Hepatocyte (in vitro differentiated cells): ENCODE results near the gene ZFP62. TPM values are rescaled to one million over a fixed set of nuclear protein-coding genes. Genes with fewer than 3 reads are reported as not detected.

Experiments used
- DNase-seq: peaks from one replicate; pipeline ENCODE4 v3.0.0-alpha.2; 2016; ENCODE audit warnings: low spot score
- H2AFZ ChIP-seq: fragments of 200-600 bp; sonication (generic); 2 replicates; pipeline ENCODE4 v1.6.0; 2016; ENCODE audit warnings: antibody characterized with exemption, mild to moderate bottlenecking
- H3K27ac ChIP-seq: fragments of 200-600 bp; sonication (generic); 2 replicates; pipeline ENCODE4 v1.5.1; 2016; ENCODE audit warnings: mild to moderate bottlenecking
- H3K27me3 ChIP-seq: fragments of 200-600 bp; sonication (generic); 2 replicates; pipeline ENCODE4 v1.6.1; 2016
- H3K36me3 ChIP-seq: fragments of 200-600 bp; sonication (generic); replicated peaks from 2 replicates; pipeline ENCODE4 v1.5.1; 2016; ENCODE audit warnings: low read depth; ENCODE audit not compliant: insufficient read depth
- H3K4me1 ChIP-seq: fragments of 200-600 bp; sonication (generic); 2 replicates; pipeline ENCODE4 v1.5.1; 2016; ENCODE audit warnings: mild to moderate bottlenecking, moderate library complexity; ENCODE audit not compliant: insufficient read depth
- H3K4me2 ChIP-seq: fragments of 200-600 bp; sonication (generic); 2 replicates; pipeline ENCODE4 v1.6.0; 2016
- H3K4me3 ChIP-seq: fragments of 200-600 bp; sonication (generic); 2 replicates; pipeline ENCODE4 v1.5.1; 2016; ENCODE audit warnings: mild to moderate bottlenecking
- H3K79me2 ChIP-seq: fragments of 200-600 bp; sonication (generic); 2 replicates; pipeline ENCODE4 v1.6.0; 2017; ENCODE audit warnings: mild to moderate bottlenecking
- H3K9me2 ChIP-seq: fragments of 200-600 bp; sonication (generic); replicated peaks from 2 replicates; pipeline ENCODE4 v1.6.0; 2017; ENCODE audit warnings: mild to moderate bottlenecking; ENCODE audit not compliant: insufficient read depth
- H3K9me3 ChIP-seq: fragments of 200-600 bp; sonication (generic); 2 replicates; pipeline ENCODE4 v1.5.1; 2016; ENCODE audit warnings: low read depth, mild to moderate bottlenecking
- H4K20me1 ChIP-seq: fragments of 200-600 bp; sonication (generic); 2 replicates; pipeline ENCODE4 v1.6.0; 2016; ENCODE audit warnings: mild to moderate bottlenecking; ENCODE audit not compliant: insufficient read depth, poor library complexity, severe bottlenecking
- CTCF ChIP-seq: fragments of 200-600 bp; sonication (generic); IDR thresholded peaks from 2 replicates; pipeline ENCODE4 v1.5.1; 2016; ENCODE audit warnings: antibody characterized with exemption, mild to moderate bottlenecking; ENCODE audit not compliant: poor library complexity
- EZH2 ChIP-seq: fragments of 200-600 bp; sonication (generic); IDR thresholded peaks from 2 replicates; pipeline ENCODE4 v1.6.1; 2016; ENCODE audit warnings: antibody characterized with exemption, mild to moderate bottlenecking, borderline replicate concordance
- EZH2phosphoT487 ChIP-seq: fragments of 200-600 bp; sonication (generic); IDR thresholded peaks from one replicate; pipeline ENCODE4 v1.6.1; 2018; ENCODE audit warnings: antibody characterized with exemption, mild to moderate bottlenecking, low read depth, moderate library complexity; ENCODE audit not compliant: unreplicated experiment, severe bottlenecking
- WGBS: methylation state at CpG from one replicate; pipeline ENCODE4 v1.1.6; 2016; ENCODE audit warnings: low lambda C conversion rate; ENCODE audit errors: missing lambda C conversion rate; 5-methylcytosine and 5-hydroxymethylcytosine counted together
- polyA plus RNA-seq: library from polyadenylated mRNA; unstranded; fragments of >200 nt; fragmentation: Nextera tagmentation; extraction: Ambion mirVana; gene quantifications from 2 replicates; pipeline ENCODE4 v1.2.1, GENCODE V29; 2016
- total RNA-seq: library from RNA; depleted of rRNA; stranded (reverse); fragments of >200 nt; gene quantifications from 2 replicates; pipeline ENCODE4 v1.2.3, GENCODE V29; 2014

ZFP62 gene
- total and polyA plus RNA-seq, 2 experiments from 2014 or later, result 13.5 to 31.7 TPM

GRCh38 chr5:180813420-180813819 lies 47.7 kb downstream of the ZFP62 start:
- H3K79me2 ChIP-seq, result peaks cover 21% of the 10 kb centered on the region
- H3K36me3 ChIP-seq, result no peaks in the 10 kb centered on the region
- 71% methylated on average over 5 of the region's 5 CpGs for WGBS
- TF ChIP-seq EZH2 (no peak), EZH2phosphoT487 (no peak), CTCF (no peak)
- H3K4me2 ChIP-seq, result no peak overlapping the region
- H3K4me1 ChIP-seq, result peaks cover 36% of the 10 kb centered on the region
- DNase-seq, result no peak
- H3K27me3 ChIP-seq, result no peaks in the 10 kb centered on the region
- H3K9me3 ChIP-seq, result no peaks in the 10 kb centered on the region
- H3K4me3 ChIP-seq, result no peak overlapping the region
- no peak overlapping the region for H2AFZ ChIP-seq
- no peaks in the 10 kb centered on the region for H4K20me1 ChIP-seq
- H3K9me2 ChIP-seq, result no peaks in the 10 kb centered on the region
- H3K27ac ChIP-seq, result no peak overlapping the region

- H3K27me3 ChIP-seq, result no peaks in the 10 kb centered on the region
- DNase-seq, result no peak
- no peaks in the 10 kb centered on the region for H3K36me3 ChIP-seq
- 78% methylated on average over 10 of the region's 10 CpGs for WGBS
- peak overlapping the region; percentile 99 for H3K4me2 ChIP-seq
- peaks cover 38% of the 10 kb centered on the region for H3K79me2 ChIP-seq
- H3K4me3 ChIP-seq, result no peak overlapping the region
- no peaks in the 10 kb centered on the region for H3K9me2 ChIP-seq
- no peaks in the 10 kb centered on the region for H3K9me3 ChIP-seq
- peaks cover 45% of the 10 kb centered on the region for H3K4me1 ChIP-seq
- H4K20me1 ChIP-seq, result no peaks in the 10 kb centered on the region
- peak overlapping the region; percentile 98 for H3K27ac ChIP-seq
- TF ChIP-seq CTCF, result no peak
- TF ChIP-seq EZH2phosphoT487, result no peak
- no peak for TF ChIP-seq EZH2
- no peak overlapping the region for H2AFZ ChIP-seq
Measured at GRCh38 chr5:180811623-180812124, 49.4 kb downstream of the ZFP62 start.

- Histone ChIP-seq H3K36me3 (no peaks in the 10 kb centered on the region), H3K4me1 (peaks cover 45% of the 10 kb centered on the region), H3K9me2 (no peaks in the 10 kb centered on the region), H3K27me3 (no peaks in the 10 kb centered on the region), H4K20me1 (no peaks in the 10 kb centered on the region), H3K79me2 (peaks cover 44% of the 10 kb centered on the region), H2AFZ (peak overlapping the region; percentile 4), H3K9me3 (no peaks in the 10 kb centered on the region), H3K4me2 (peak overlapping the region; percentile 99), H3K27ac (peak overlapping the region; percentile 98), H3K4me3 (peak overlapping the region; percentile 25)
- no peak for DNase-seq
- TF ChIP-seq CTCF, result no peak
- no peak for TF ChIP-seq EZH2
- TF ChIP-seq EZH2phosphoT487, result no peak
- 21% methylated on average over 20 of the region's 30 CpGs for WGBS
Measured at GRCh38 chr5:180810959-180811622, 50.0 kb downstream of the ZFP62 start.
